Natural killer cell (primary cell): ENCODE results near the gene TMSB4X. TPM values are rescaled to one million over a fixed set of nuclear protein-coding genes. Genes with fewer than 3 reads are reported as not detected.

ENCODE experiments used
- ATAC-seq, 3 donors: fragments of 150-1000 bp in 2 of 3; fragments of 200-7000 bp in 1 of 3; cut with Tn5 transposase; 1 replicate in 1 of 3; 2 replicates in 2 of 3; pipeline ENCODE4 v1.10.0; 2021; ENCODE audit warnings: mild to moderate bottlenecking in 2 of 3, moderate library complexity in 2 of 3
- DNase-seq, 2 donors: peaks; one replicate each; pipeline versions ENCODE4 v3.0.0 to v3.0.0-alpha.2; 2013 to 2021; ENCODE audit warnings: mixed read lengths in 1 of 2
- H3K27ac ChIP-seq: one replicate; pipeline ENCODE4 v1.5.1; 2013; ENCODE audit warnings: mild to moderate bottlenecking, low read length
- H3K27me3 ChIP-seq: one replicate; pipeline ENCODE4 v1.6.1; 2013; ENCODE audit warnings: low read length; ENCODE audit not compliant: control insufficient read depth, insufficient read depth
- H3K36me3 ChIP-seq: one replicate; pipeline ENCODE4 v1.6.1; 2013; ENCODE audit warnings: low read length; ENCODE audit not compliant: control insufficient read depth, insufficient read depth
- H3K4me1 ChIP-seq: one replicate; pipeline ENCODE4 v1.6.1; 2013; ENCODE audit warnings: low read length; ENCODE audit not compliant: control insufficient read depth, insufficient read depth
- H3K4me3 ChIP-seq: one replicate; pipeline ENCODE4 v1.5.1; 2013; ENCODE audit warnings: low read length
- H3K9me3 ChIP-seq: one replicate; pipeline ENCODE4 v1.6.1; 2013; ENCODE audit warnings: low read length; ENCODE audit not compliant: control insufficient read depth, insufficient read depth
- H3K27ac Mint-ChIP-seq, 2 donors: one replicate each; pipeline ENCODE4 v1.8.0; 2022; ENCODE audit warnings: mild to moderate bottlenecking in 2 of 2, mixed read lengths in 2 of 2, moderate library complexity in 1 of 2
- H3K27me3 Mint-ChIP-seq, 2 donors: one replicate each; pipeline ENCODE4 v1.8.0; 2022; ENCODE audit warnings: low read depth in 2 of 2, mixed read lengths in 2 of 2
- H3K36me3 Mint-ChIP-seq: one replicate; pipeline ENCODE4 v1.8.0; 2022; ENCODE audit warnings: mixed read lengths
- H3K4me1 Mint-ChIP-seq, 2 donors: one replicate each; pipeline ENCODE4 v1.8.0; 2022; ENCODE audit warnings: mixed read lengths in 2 of 2
- H3K4me3 Mint-ChIP-seq: one replicate; pipeline ENCODE4 v1.8.0; 2022; ENCODE audit warnings: mild to moderate bottlenecking, moderate library complexity, mixed read lengths
- H3K9me3 Mint-ChIP-seq, 2 donors: one replicate each; pipeline ENCODE4 v1.8.0; 2022; ENCODE audit warnings: mixed read lengths in 2 of 2
- CTCF ChIP-seq: fragments of 200-600 bp; IDR thresholded peaks from one replicate; pipeline ENCODE4 v1.8.0; 2022; ENCODE audit warnings: antibody characterized with exemption
- WGBS: methylation state at CpG from one replicate; pipeline ENCODE4 v1.1.7; 2013; ENCODE audit warnings: missing lambda C conversion rate; ENCODE audit not compliant: insufficient coverage; 5-methylcytosine and 5-hydroxymethylcytosine counted together
- intact Hi-C: fragments of 100-400 bp; cut with micrococcal nuclease; formaldehyde crosslinking; loops from one replicate; pipeline ENCODE4 v1.14.2; 2022
- total RNA-seq, 4 donors: library from RNA; stranded (reverse); fragments of 120-200 nt in 1 of 4; gene quantifications; one replicate each; pipeline versions ENCODE4 v1.2.3 to v1.2.4, GENCODE V29; 2013 to 2022

The TMSB4X gene
- total RNA-seq, 3 donors from 2014 or later (not counting 1 experiment from before 2014, with no cell fraction given): 5,049 to 6,005 (median 5,892) TPM

- Histone ChIP-seq H3K36me3 (no peaks in the 10 kb centered on the region), H3K9me3 (no peaks in the 10 kb centered on the region), H3K27me3 (no peaks in the 10 kb centered on the region), H3K4me1 (peaks cover 85% of the 10 kb centered on the region), H3K4me3 (peak overlapping the region; percentile 42), H3K27ac (peak overlapping the region; percentile 99)
- TF ChIP-seq CTCF: no peak
- ATAC-seq: peak; percentile 54 to 73 (median 67)
- DNase-seq: peak; percentile 64 to 77
- H3K27ac Mint-ChIP-seq: peak overlapping the region; percentile 95 to 96
- WGBS: 0% methylated on average over 15 of the region's 20 CpGs
- H3K4me1 Mint-ChIP-seq: peaks cover 65 to 66% of the 10 kb centered on the region in 2 donors
- no peaks in the 10 kb centered on the region for H3K36me3 Mint-ChIP-seq
- H3K27me3 Mint-ChIP-seq: no peaks in the 10 kb centered on the region
- intact Hi-C loops: loop anchor here (1.0 to 10.0 kb wide), 3 partner anchors 131 to 739 kb away; no protein-coding TSS in a partner anchor
- H3K4me3 Mint-ChIP-seq: peak overlapping the region; percentile 87
- H3K9me3 Mint-ChIP-seq: no peaks in the 10 kb centered on the region
Observed at GRCh38 chrX:12955882-12956703, 18.8 kb upstream of the TMSB4X start.

GRCh38 chrX:12956704-12957534, 18.0 kb upstream of the TMSB4X start:
- H3K4me1 ChIP-seq: peaks cover 84% of the 10 kb centered on the region
- no peaks in the 10 kb centered on the region for H3K27me3 Mint-ChIP-seq
- peak overlapping the region; percentile 95 to 96 for H3K27ac Mint-ChIP-seq
- DNase-seq (peak; percentile 33 to 86), ATAC-seq (peak; percentile 66 to 86 (median 77))
- peak overlapping the region; percentile 87 for H3K4me3 Mint-ChIP-seq
- H3K4me3 ChIP-seq: peak overlapping the region; percentile 42
- no peaks in the 10 kb centered on the region for H3K36me3 ChIP-seq
- intact Hi-C loops: loop anchor here (1.0 to 10.0 kb wide), 4 partner anchors 18 to 738 kb away; partner anchors contain the start of gene TMSB4X
- WGBS: 0% methylated on average over 5 of the region's 8 CpGs
- TF ChIP-seq CTCF: no peak
- H3K27ac ChIP-seq: peak overlapping the region; percentile 99
- no peaks in the 10 kb centered on the region for H3K9me3 ChIP-seq
- no peaks in the 10 kb centered on the region for H3K36me3 Mint-ChIP-seq
- no peaks in the 10 kb centered on the region for H3K9me3 Mint-ChIP-seq
- H3K4me1 Mint-ChIP-seq: peaks cover 65 to 66% of the 10 kb centered on the region in 2 donors
- H3K27me3 ChIP-seq: no peaks in the 10 kb centered on the region

GRCh38 chrX:12958059-12958458, 16.9 kb upstream of the TMSB4X start:
- peaks cover 70 to 72% of the 10 kb centered on the region in 2 donors for H3K4me1 Mint-ChIP-seq
- H3K27ac Mint-ChIP-seq: peak overlapping the region; percentile 95 to 96
- no peaks in the 10 kb centered on the region for H3K27me3 Mint-ChIP-seq
- Histone ChIP-seq H3K27ac (peak overlapping the region; percentile 99), H3K9me3 (no peaks in the 10 kb centered on the region), H3K36me3 (no peaks in the 10 kb centered on the region), H3K4me1 (peaks cover 76% of the 10 kb centered on the region), H3K27me3 (no peaks in the 10 kb centered on the region), H3K4me3 (peak overlapping the region; percentile 10)
- intact Hi-C loops: loop anchor here (5.0 to 10.0 kb wide), 2 partner anchors 174 to 737 kb away; no protein-coding TSS in a partner anchor
- ATAC-seq (no peak), DNase-seq (peak in 1 of 2 donors; percentile 33)
- H3K36me3 Mint-ChIP-seq: no peaks in the 10 kb centered on the region
- peak overlapping the region; percentile 87 for H3K4me3 Mint-ChIP-seq
- no peak for TF ChIP-seq CTCF
- WGBS: 29% methylated on average over 4 of the region's 5 CpGs
- H3K9me3 Mint-ChIP-seq: no peaks in the 10 kb centered on the region
